ENCODE measurements around the gene PDSS1.
"Not testable (repeated sequence)": the region's sequence is repeated elsewhere in the genome, so short reads cannot be mapped to it uniquely, and the experiment has no call there.

Gene PDSS1

DNA sequence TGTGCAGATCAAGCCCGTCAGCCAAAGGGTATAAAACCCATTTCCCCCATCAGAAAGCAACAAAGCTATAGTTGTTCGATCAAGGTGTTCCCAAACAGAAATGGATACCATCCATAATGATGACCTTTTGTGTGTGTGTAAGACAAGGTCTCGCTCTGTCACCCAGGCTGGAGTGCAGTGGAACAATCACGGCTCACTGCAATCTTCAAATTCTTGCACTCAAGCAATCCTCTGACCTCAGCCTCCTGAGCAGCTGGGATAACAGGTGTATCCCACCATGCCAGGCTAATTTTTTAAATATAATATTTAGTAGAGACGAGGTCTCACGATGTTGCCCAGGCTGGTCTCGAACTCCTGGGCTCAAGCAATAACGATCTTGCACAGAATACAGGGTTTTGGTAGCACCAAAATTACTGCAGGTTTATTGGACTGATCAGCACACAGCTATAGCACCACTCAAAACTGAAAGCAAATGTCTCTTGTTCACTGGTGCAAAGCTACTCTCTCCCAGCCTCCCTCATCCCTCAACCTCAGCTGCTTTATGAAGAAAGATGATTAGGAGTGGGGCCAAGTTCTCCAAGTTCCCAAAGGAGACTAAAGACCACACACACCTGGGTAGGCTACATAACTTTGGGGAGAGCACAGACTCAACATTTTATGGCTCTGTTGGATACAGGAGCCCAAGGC is 82.7 kb downstream of the PDSS1 start:
- peaks cover 44% of the 10 kb centered on the region for H3K4me1 Mint-ChIP-seq (ENCODE audit: low read depth)
- H3K27ac Mint-ChIP-seq: peak overlapping the region; percentile 45
- H3K36me3 Mint-ChIP-seq (ENCODE audit: low read depth): peaks cover 5% of the 10 kb centered on the region
- H3K27me3 Mint-ChIP-seq (ENCODE audit: low read depth): no peaks in the 10 kb centered on the region
- H3K4me3 Mint-ChIP-seq: no peak overlapping the region
- no peaks in the 10 kb centered on the region for H3K9me3 Mint-ChIP-seq
- DNase-seq (ENCODE audit: low spot score): no peak

DNA sequence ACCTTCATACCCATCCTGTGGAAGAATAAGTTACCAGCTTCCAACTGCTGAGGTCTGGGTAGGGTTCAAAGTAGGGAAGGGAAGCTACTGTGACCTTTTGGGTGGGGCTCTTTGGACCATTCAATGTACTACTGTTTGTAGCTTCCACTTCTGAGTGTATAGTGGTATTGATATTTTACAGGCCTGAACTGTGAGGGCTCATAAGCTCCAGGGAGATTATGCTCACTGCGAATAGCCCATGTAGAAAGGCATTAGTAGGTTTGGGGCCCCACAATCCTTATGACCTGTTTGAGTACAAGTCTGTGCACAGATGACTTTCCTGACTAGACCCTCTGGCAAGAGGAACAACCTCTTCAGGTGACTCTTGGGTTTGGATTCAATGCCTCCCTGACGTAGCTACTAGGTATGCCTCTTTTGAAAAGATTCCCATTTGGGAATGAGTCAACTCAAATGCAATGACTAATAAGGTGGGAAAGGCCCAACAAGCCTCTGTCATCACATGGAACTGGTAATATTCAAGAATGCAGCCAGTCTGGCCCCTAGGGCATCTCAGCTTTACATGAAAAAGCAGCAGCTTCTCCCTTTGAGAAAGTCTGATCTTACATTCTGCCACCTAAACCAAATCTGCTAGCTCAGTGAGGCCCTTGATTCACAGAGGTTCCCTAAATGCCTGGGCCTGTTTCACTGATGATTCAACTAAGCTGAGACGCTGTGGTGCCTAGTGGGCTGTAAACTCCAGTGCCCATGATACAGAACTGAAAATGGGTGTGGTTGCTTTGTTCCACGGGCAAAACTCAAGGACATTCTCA is 83.5 kb downstream of the PDSS1 start:
- Mint-ChIP-seq H3K4me3 (no peak overlapping the region), H3K27ac (no peak overlapping the region), H3K27me3 (ENCODE audit: low read depth) (no peaks in the 10 kb centered on the region), H3K4me1 (ENCODE audit: low read depth) (peaks cover 48% of the 10 kb centered on the region), H3K36me3 (ENCODE audit: low read depth) (peaks cover 3% of the 10 kb centered on the region), H3K9me3 (no peaks in the 10 kb centered on the region)
- DNase-seq (ENCODE audit: low spot score): no peak

DNA sequence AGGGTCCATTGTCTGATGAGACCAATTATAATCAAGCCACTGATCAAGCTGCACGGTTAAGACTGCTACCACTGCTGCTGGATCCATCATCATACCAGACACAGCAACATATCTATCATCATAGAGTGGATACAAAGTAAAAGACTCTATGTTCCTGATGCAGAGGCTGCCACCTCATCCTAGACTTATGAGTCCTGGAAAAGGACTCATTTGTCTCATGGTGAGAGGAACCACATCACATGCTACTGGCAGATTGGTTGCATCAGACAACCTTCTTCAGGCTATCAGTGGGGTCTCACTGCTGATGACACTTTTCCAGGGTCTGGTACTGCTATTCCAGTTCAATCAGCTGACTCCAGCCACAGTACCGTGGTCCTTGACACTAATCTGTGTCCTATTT is 84.3 kb downstream of the PDSS1 start:
- Mint-ChIP-seq H3K27ac (no peak overlapping the region), H3K36me3 (ENCODE audit: low read depth) (peaks cover 5% of the 10 kb centered on the region), H3K4me3 (no peak overlapping the region), H3K4me1 (ENCODE audit: low read depth) (peaks cover 50% of the 10 kb centered on the region), H3K9me3 (no peaks in the 10 kb centered on the region), H3K27me3 (ENCODE audit: low read depth) (no peaks in the 10 kb centered on the region)
- DNase-seq (ENCODE audit: low spot score): no peak

DNA sequence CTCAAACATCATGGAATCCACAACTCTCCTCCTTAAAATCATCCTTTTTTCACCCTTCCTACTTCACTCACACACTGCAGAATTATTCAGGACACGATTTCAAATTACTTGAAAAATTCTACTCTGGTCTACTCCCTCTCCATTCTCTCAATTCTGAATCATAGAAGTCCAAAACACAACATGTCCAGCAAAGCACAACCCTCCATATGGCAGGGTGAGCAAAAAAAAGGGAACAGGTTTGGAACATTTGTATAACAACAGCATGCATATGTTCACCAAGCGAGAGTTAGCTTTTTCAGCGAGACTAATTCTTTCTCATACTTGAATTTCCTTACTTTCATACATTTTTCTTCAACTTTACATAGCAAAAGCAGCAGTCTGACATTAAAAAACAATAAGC is 89.9 kb downstream of the PDSS1 start:
- peak overlapping the region; percentile 26 for H3K27ac Mint-ChIP-seq
- no peaks in the 10 kb centered on the region for H3K9me3 Mint-ChIP-seq
- no peak for DNase-seq (ENCODE audit: low spot score)
- H3K4me3 Mint-ChIP-seq: no peak overlapping the region
- H3K27me3 Mint-ChIP-seq (ENCODE audit: low read depth): no peaks in the 10 kb centered on the region
- H3K36me3 Mint-ChIP-seq (ENCODE audit: low read depth): peaks cover 26% of the 10 kb centered on the region
- peaks cover 31% of the 10 kb centered on the region for H3K4me1 Mint-ChIP-seq (ENCODE audit: low read depth)

DNA sequence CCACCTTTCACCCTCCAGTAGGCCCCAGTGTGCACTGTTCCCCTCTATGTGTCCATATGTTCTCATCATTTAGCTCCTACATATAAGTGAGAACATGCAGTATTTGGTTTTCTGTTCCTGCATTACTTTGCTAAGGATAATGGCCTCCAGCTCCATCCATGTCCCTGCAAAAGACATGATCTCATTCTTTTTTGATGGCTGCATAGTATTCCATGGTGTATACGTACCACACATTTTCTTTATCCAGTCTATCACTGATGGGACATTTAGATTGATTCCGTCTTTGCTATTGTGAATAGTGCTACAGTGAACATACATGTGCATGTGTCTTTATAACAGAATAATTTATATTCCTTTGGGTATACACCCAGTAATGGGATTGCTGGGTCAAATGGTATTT is 92.3 kb downstream of the PDSS1 start:
- H3K27me3 Mint-ChIP-seq (ENCODE audit: low read depth); H3K9me3 Mint-ChIP-seq; H3K4me3 Mint-ChIP-seq; H3K27ac Mint-ChIP-seq; DNase-seq (ENCODE audit: low spot score): not testable (repeated sequence)
- Mint-ChIP-seq H3K4me1 (ENCODE audit: low read depth) (peaks cover 19% of the 10 kb centered on the region), H3K36me3 (ENCODE audit: low read depth) (peaks cover 29% of the 10 kb centered on the region)

DNA sequence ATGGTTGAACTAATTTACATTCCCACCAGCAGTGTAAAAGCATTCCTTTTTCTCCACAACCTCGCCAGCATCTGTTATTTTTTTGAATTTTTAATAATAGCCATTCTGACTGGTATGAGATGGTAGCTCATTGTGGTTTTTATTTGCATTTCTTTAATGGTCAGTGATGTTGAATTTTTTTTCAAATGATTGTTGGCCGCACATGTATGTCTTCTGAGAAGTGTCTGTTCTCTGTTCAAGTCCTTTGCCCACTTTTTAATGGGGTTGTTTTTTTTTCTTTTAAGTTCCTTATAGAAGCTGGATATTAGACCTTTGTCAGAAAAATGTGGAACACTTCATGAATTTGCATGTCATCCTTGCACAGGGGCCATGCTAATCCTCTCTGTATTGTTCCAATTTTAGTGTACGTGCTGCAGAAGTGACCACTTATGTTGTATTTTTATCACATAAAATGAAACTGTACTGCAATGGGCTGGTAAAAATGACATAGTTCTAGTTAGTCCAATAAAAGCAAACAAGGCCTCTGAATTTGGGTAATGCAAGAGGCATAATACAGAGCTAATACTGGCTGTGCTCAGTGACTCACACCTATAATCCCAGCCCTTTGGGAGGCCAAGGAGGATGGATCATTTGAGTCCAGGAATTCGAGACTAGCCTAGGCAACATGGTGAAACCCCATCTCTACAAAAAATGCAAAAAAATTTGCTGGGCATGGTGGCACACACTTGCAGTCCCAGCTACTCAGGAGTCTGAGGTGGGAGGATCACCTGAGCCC is 92.9 kb downstream of the PDSS1 start:
- DNase-seq (ENCODE audit: low spot score): no peak
- no peak overlapping the region for H3K27ac Mint-ChIP-seq
- H3K4me3 Mint-ChIP-seq: no peak overlapping the region
- H3K27me3 Mint-ChIP-seq (ENCODE audit: low read depth): no peaks in the 10 kb centered on the region
- peaks cover 22% of the 10 kb centered on the region for H3K4me1 Mint-ChIP-seq (ENCODE audit: low read depth)
- peaks cover 31% of the 10 kb centered on the region for H3K36me3 Mint-ChIP-seq (ENCODE audit: low read depth)
- peaks cover 4% of the 10 kb centered on the region for H3K9me3 Mint-ChIP-seq

DNA sequence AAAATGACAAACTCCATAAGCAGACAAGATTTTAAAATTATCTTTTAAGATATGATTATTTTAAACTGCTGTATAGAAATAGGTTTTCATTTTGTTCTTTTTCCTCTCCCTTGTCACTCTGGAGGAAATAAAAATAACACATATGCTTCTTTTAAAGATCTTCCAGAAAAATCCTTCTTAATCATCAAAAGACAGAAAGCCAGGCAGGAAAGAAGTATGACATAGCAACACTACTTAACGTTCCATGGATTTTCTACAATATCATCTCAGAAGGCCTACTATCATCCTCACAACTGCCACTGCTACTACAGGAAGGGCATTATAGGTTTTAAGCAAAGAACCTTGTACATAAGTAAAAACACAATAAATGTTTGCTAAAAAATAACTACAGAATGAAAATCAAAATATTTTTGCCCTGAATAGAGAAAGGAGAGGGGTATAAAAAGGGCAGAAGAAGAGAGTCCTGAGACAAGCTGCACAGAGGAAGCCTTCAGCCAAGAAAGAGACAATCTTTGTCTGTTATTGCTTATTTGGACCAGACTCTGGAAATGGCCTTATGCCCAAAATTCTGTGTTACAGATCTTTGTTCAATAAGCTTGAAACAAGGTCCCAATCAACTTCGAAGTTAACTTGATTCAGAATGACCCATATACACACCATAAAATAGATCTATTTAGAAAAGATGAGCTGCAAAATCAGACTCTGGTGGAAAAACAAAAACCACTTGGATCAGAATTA is 95.4 kb downstream of the PDSS1 start:
- no peak overlapping the region for H3K27ac Mint-ChIP-seq
- H3K27me3 Mint-ChIP-seq (ENCODE audit: low read depth): no peaks in the 10 kb centered on the region
- H3K36me3 Mint-ChIP-seq (ENCODE audit: low read depth): peaks cover 33% of the 10 kb centered on the region
- no peak overlapping the region for H3K4me3 Mint-ChIP-seq
- H3K4me1 Mint-ChIP-seq (ENCODE audit: low read depth): peaks cover 16% of the 10 kb centered on the region
- H3K9me3 Mint-ChIP-seq: peaks cover 12% of the 10 kb centered on the region
- DNase-seq (ENCODE audit: low spot score): no peak
